Thymus (tissue), 11 donors: ENCODE data around the gene FMN1. TPM values are rescaled to one million over a fixed set of nuclear protein-coding genes. Genes with fewer than 3 reads are reported as not detected.
"Not testable (repeated sequence)": the region's sequence is repeated elsewhere in the genome, so short reads cannot be mapped to it uniquely, and the experiment has no call there.

Experiments used
- DNase-seq, 9 donors: peaks; one replicate each; pipeline ENCODE4 v3.0.0-alpha.2; 2013; ENCODE audit warnings: low spot score in 9 of 9, low read depth in 6 of 9, missing footprints in 1 of 9
- H3K27ac ChIP-seq, 2 donors: one replicate each; pipeline ENCODE4 v1.5.1; 2013; ENCODE audit warnings: control low read depth in 1 of 2, low read depth in 1 of 2, low read length in 1 of 2, mild to moderate bottlenecking in 1 of 2, moderate library complexity in 1 of 2
- H3K27me3 ChIP-seq, 2 donors: one replicate each; pipeline ENCODE4 v1.5.1; 2013; ENCODE audit warnings: low read length in 1 of 2; ENCODE audit not compliant: control insufficient read depth in 2 of 2, insufficient read depth in 1 of 2
- H3K36me3 ChIP-seq, 2 donors: one replicate each; pipeline ENCODE4 v1.5.1; 2013; ENCODE audit warnings: low read length in 1 of 2, mild to moderate bottlenecking in 1 of 2, moderate library complexity in 1 of 2; ENCODE audit not compliant: control insufficient read depth in 2 of 2, insufficient read depth in 2 of 2
- H3K4me1 ChIP-seq, 2 donors: one replicate each; pipeline ENCODE4 v1.5.1; 2013; ENCODE audit warnings: low read length in 2 of 2; ENCODE audit not compliant: control insufficient read depth in 2 of 2, insufficient read depth in 2 of 2
- H3K4me3 ChIP-seq, 2 donors: one replicate each; pipeline ENCODE4 v1.5.1; 2013; ENCODE audit warnings: low read length in 2 of 2, control low read depth in 1 of 2, mild to moderate bottlenecking in 1 of 2
- H3K9me3 ChIP-seq, 2 donors: one replicate each; pipeline ENCODE4 v1.5.1; 2013; ENCODE audit warnings: low read length in 1 of 2, mild to moderate bottlenecking in 1 of 2; ENCODE audit not compliant: control insufficient read depth in 2 of 2, insufficient read depth in 1 of 2
- WGBS: extraction: QIAGEN DNeasy Blood & Tissue Kit; methylation state at CpG from one replicate; pipeline ENCODE4 v1.1.7; 2013; 5-methylcytosine and 5-hydroxymethylcytosine counted together
- polyA plus RNA-seq: library from polyadenylated mRNA; stranded (reverse); fragments of 200-250 nt; gene quantifications from one replicate; pipeline ENCODE4 v1.2.3, GENCODE V29; 2013
- total RNA-seq: library from RNA; stranded (reverse); fragments of 120-200 nt; gene quantifications from one replicate; pipeline ENCODE4 v1.2.4, GENCODE V29; 2013
- donor health status: healthy.

Gene FMN1
- total and polyA plus RNA-seq, 2 donors, result 2.6 to 24.8 TPM

DNA sequence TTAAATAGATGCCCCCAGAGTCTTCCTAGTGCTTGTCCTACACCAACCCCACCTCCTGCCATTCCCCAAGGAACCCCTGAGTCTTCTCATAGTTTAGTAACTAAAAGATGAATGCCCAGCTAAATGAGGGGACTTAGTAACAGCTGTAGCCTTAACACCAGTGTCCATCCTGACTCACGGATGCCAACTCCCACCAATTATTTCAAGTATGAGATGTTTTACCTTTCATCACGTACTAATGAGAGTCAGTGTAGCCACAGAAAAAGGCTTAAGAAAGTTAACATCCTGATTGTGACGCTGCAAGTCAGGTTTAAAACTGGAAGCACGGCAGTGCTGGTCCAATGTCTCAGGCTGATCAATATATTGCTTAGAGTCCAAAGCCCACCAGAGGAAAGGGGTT, 109.9 kb downstream of the FMN1 start:
- no peak for DNase-seq
- no peak overlapping the region for H3K4me3 ChIP-seq
- no peaks in the 10 kb centered on the region for H3K27me3 ChIP-seq
- H3K4me1 ChIP-seq, result peaks cover 3 to 5% of the 10 kb centered on the region in 2 donors
- no peaks in the 10 kb centered on the region for H3K9me3 ChIP-seq
- H3K36me3 ChIP-seq, result no peaks in the 10 kb centered on the region
- H3K27ac ChIP-seq, result no peak overlapping the region
- WGBS, result 97% methylated on average over 4 of the region's 4 CpGs

DNA sequence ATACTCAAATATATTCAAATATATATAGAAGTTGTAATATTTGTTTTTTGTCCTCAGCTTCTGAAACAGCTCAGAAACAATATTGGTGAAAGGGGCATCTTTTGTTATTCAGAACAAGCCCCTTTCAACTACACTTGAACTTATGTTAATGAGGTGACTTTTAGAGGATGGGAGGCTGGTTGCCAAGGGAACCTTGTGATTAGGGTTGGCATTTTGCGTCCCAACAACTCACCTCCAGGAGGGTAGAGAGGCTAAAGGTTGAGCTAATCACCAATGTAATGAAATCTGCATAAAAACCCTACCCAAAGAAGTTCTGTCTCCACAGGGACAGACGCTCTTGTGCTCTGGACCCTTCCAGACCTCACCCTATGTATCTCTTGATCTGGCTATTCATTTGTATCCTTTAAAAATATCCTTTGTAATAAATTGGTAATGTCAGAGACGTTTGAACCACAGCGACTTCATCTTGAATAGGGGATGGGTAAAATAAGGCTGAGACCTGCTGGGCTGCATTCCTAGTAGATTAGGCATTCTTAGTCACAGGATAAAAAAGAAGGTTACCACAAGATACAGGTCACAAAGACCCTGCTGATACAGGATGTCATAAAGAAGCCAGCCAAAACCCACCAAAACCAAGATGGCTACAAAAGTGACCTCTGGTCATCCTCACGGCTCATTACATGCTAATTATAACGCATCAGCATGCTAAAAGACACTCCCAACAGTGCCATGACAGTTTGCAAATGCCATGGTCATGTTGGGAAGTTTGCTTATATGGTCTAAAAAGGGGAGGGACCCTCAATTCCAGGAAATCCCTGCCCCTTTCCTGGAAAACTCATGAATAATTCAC, 111.1 kb downstream of the FMN1 start:
- WGBS, result 93% methylated on average over 6 of the region's 6 CpGs
- no peaks in the 10 kb centered on the region for H3K36me3 ChIP-seq
- no peak overlapping the region for H3K27ac ChIP-seq
- peaks cover 3 to 5% of the 10 kb centered on the region in 2 donors for H3K4me1 ChIP-seq
- H3K27me3 ChIP-seq, result no peaks in the 10 kb centered on the region
- no peak overlapping the region for H3K4me3 ChIP-seq
- no peak for DNase-seq
- H3K9me3 ChIP-seq, result no peaks in the 10 kb centered on the region

DNA sequence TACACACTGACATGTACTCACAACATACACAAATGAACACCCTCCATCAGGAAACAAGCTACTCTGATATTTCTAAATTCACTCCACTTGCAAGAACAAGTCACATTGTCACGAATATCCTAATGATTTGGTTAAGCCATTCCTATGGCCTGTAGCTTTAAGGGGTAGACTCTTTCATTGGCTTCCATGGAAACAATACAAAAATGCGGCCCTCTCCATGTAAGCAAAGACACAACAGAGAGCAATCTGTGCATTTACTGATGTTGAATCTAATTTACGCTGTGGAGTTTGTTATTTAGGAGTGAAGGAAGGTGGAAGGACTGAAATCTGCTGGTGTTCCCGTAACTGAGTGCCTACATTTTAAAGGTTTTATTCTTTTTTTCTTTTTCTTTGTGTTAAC, 114.5 kb downstream of the FMN1 start:
- H3K27me3 ChIP-seq, result no peaks in the 10 kb centered on the region
- H3K4me3 ChIP-seq, result no peak overlapping the region
- H3K27ac ChIP-seq, result no peak overlapping the region
- 94% methylated on average over 4 of the region's 4 CpGs for WGBS
- DNase-seq, result no peak
- H3K9me3 ChIP-seq, result no peaks in the 10 kb centered on the region
- H3K4me1 ChIP-seq, result peaks cover 0 to 4% of the 10 kb centered on the region in 2 donors
- H3K36me3 ChIP-seq, result no peaks in the 10 kb centered on the region

DNA sequence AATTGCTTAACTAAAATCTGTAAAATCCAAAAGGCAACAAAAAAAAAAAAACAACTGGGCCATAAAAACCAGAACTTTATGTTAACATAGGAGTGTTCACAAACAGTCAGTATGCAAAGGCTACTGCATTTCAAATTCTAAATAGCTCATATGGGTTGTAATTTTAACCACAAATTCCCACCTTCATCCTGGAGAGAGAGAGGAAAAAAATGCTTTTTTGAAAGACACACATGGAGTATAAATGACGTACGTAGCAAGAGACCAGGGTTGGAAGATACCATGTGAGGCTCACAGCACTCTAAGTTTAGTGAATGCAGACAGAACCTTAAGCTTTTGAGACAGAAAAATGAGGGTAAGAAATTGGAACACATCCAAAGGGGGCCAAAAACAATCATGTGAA, 115.9 kb downstream of the FMN1 start:
- no peak overlapping the region for H3K4me3 ChIP-seq
- H3K9me3 ChIP-seq, result no peaks in the 10 kb centered on the region
- DNase-seq, result no peak
- peaks cover 0 to 2% of the 10 kb centered on the region in 2 donors for H3K36me3 ChIP-seq
- H3K27ac ChIP-seq, result no peak overlapping the region
- 96% methylated on average over 2 of the region's 2 CpGs for WGBS
- H3K4me1 ChIP-seq, result peaks cover 0 to 10% of the 10 kb centered on the region in 2 donors
- no peaks in the 10 kb centered on the region for H3K27me3 ChIP-seq

DNA sequence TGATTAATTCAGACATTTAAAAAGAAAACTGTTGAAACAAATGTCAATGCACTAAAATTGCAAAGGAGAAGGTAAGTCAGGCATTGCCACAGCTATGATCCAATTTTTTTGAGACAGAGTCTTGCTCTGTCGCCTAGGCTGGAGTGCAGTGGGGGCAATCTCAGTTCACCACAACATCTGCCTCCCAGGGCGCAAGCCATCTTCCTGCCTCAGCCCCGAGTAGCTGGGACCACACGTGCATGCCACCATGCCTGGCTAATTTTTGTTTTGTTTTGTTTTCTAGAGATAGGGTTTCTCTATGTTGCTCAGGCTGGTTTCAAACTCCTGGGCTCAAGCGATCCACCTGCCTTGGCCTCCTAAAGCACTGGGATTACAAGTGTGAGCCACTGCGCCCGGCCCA, 117.6 kb downstream of the FMN1 start:
- H3K9me3 ChIP-seq, result no peaks in the 10 kb centered on the region
- no peaks in the 10 kb centered on the region for H3K27me3 ChIP-seq
- H3K27ac ChIP-seq, result no peak overlapping the region
- peaks cover 0 to 2% of the 10 kb centered on the region in 2 donors for H3K36me3 ChIP-seq
- peaks cover 0 to 10% of the 10 kb centered on the region in 2 donors for H3K4me1 ChIP-seq
- 73% methylated on average over 7 of the region's 7 CpGs for WGBS
- H3K4me3 ChIP-seq, result no peak overlapping the region
- no peak for DNase-seq

DNA sequence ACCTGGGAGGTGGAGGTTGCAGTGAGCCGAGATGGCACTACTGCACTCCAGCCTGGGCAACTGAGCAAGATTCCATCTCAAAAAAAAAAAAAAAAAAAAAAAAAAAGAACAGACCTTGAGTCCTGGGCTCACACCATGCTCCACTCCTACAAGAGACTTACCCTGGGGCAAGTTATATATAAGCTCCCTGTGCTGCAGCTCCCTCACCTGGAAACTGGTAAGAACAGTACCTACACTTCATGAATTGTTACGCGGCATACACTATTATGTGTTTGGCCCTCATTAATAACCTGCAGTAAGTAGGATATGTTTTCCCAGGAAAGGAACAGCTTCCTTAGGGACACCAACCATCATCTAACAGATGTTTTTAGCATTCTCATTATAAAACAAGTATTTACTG, 119.6 kb downstream of the FMN1 start:
- H3K9me3 ChIP-seq, result no peaks in the 10 kb centered on the region
- no peaks in the 10 kb centered on the region for H3K27me3 ChIP-seq
- H3K36me3 ChIP-seq, result peaks cover 0 to 2% of the 10 kb centered on the region in 2 donors
- no peak overlapping the region for H3K4me3 ChIP-seq
- H3K4me1 ChIP-seq, result peaks cover 0 to 12% of the 10 kb centered on the region in 2 donors
- DNase-seq, result peak in 2 of 9 donors; percentile 9 to 39
- 97% methylated on average over 3 of the region's 3 CpGs for WGBS
- H3K27ac ChIP-seq, result no peak overlapping the region

DNA sequence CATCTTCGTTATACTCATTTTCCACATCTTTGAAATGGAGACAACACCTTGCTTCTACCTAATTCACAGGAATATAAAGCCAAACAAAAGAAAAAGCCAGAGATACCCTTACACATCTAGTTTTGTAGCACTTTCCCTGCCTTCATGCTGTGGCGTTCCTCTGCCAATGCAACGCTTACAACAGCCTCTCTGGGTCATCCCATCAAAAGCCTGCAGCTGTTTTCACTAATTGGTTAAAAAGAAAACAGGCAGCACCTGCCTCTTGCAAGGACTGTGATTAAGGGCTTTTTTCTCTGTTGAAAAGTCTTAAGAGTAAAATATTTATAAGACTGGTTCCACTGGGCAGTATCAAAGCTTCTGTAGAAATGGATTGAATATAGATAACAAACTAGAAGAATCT, 120.3 kb downstream of the FMN1 start:
- peak overlapping the region in 1 of 2 donors; percentile 64 for H3K27ac ChIP-seq
- WGBS, result 80% methylated on average over 3 of the region's 3 CpGs
- no peak for DNase-seq
- H3K36me3 ChIP-seq, result peaks cover 0 to 2% of the 10 kb centered on the region in 2 donors
- H3K27me3 ChIP-seq, result no peaks in the 10 kb centered on the region
- no peaks in the 10 kb centered on the region for H3K9me3 ChIP-seq
- peak overlapping the region in 1 of 2 donors; percentile 28 for H3K4me3 ChIP-seq
- H3K4me1 ChIP-seq, result peaks cover 3 to 14% of the 10 kb centered on the region in 2 donors

DNA sequence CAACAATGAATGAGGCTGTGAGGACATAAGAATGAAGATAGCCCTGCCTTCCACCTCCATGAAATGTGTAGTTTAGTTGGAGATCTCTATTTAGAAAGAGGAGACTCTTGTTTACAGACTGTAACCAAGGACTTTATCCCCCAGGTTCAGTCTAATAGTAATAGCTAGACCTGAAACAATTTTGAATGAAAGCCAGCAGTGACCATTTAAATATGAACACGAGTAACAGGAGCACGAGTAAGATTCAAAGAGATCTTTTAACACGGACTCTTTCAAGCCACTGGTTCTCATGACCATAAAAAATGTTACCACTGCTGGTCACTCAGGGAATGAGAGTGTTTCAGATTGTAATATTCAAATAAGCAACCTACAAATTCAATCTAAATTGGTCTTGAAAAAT, 123.1 kb downstream of the FMN1 start:
- Histone ChIP-seq H3K36me3 (peaks cover 0 to 2% of the 10 kb centered on the region in 2 donors), H3K4me1 (peaks cover 15 to 38% of the 10 kb centered on the region in 2 donors), H3K27ac (no peak overlapping the region), H3K27me3 (peaks cover 0 to 3% of the 10 kb centered on the region in 2 donors), H3K9me3 (no peaks in the 10 kb centered on the region), H3K4me3 (no peak overlapping the region)
- DNase-seq, result no peak
- WGBS, result 83% methylated on average over 3 of the region's 3 CpGs

DNA sequence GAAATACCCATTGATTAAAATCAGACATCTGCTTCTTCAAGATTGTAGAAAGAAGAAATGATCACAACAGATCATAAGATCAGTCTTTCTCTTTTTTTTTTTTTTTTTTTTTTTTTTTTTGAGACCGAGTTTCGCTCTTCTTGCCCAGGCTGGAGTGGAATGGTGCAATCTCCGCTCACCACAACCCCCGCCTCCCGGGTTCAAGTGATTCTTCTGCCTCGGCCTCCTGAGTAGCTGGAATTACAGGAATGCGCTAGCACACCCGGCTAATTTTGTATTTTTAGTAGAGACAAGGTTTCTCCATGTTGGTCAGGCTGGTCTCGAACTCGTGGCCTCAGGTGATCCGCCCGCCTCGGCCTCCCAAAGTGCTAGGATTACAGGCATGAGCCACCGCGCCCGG, 124.6 kb downstream of the FMN1 start:
- H3K36me3 ChIP-seq, H3K27ac ChIP-seq, H3K4me3 ChIP-seq, H3K27me3 ChIP-seq, DNase-seq, H3K9me3 ChIP-seq: not testable (repeated sequence)
- WGBS, result 97% methylated on average over 16 of the region's 16 CpGs
- peaks cover 15 to 39% of the 10 kb centered on the region in 2 donors for H3K4me1 ChIP-seq
